SKM-1 (cell line): ENCODE results near the gene CBARP.
A peak's percentile ranks its signal among the peaks of the same experiment; 100 is the strongest.
"Not testable (repeated sequence)": the region's sequence is repeated elsewhere in the genome, so short reads cannot be mapped to it uniquely, and the experiment has no call there.

Experiments used
- DNase-seq: peaks from one replicate; lab custom pipeline; 2025; ENCODE audit not compliant: unreplicated experiment; lab: John Stamatoyannopoulos, UW

The CBARP gene

DNA sequence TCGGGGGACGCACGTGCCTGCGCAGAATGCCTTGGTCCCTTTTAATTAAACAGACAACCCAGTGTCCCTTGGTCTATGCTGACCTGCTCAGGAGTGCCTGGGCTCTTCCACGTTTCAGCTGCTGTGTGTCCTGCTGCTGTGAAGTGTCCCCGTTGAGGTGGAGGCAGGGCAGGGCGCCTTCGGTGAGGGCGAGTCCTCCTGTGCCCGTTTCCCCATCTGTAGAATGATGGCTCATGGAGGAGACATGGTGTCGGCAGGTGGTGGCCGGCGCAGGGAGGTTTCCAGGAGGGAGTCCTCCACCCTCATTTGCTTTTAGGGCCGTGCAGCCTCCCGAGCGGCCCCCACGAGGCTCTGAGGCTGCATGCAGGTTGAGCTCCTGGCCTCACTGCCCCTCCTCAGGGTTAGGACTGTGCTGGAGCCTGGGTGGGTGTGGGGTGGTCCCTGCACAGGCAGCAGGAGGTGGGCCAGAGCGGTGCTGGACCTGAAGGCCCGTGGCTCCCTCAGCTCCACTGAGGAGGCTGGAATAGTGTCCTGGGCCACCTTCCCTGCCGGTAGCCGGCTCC lies 23.4 kb downstream of the CBARP start:
- DNase-seq = no peak

DNA sequence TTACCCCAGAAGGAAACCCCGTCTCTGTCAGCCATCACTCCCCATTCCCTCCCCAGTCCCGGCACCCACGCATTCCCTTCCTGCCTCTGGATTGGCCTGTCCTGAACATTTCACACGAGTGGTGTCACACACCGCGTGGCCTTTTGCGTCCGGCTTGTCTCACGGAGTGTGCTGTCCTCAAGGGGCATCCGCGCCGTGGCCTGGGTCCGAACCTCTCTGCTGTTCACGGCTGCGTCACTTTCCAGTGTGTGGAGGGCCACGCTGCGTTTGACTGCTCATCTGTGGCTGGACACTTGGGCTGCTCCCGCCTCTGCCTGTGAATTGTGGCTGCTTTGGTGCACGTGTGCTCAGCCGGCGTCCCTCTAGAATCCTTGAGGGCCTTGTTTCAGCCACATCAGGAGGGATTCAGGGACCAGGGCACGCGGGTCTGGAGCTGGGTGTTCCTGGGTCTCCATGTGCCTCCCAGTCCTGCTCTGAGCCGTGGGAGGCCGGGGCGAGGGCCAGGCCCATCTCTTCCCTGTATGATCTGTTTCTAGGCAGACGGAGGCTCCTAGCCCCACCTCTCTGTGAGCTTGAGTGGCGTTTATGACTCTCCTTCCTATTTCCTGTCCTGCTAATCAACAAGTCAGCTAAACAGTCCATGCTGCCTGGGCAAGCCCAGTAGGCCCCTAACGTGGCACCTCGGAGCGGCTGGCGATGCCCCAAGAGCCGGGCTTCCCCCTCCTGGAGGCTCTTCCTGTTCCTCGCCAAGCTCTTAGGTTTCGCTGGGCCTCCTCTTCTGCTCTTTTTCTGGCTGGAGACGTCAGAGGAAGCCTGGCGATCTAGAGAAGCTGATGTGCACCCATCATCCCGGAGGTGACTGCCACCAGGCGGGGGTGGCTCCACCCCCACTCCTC lies 24.2 kb downstream of the CBARP start:
- no peak for DNase-seq

DNA sequence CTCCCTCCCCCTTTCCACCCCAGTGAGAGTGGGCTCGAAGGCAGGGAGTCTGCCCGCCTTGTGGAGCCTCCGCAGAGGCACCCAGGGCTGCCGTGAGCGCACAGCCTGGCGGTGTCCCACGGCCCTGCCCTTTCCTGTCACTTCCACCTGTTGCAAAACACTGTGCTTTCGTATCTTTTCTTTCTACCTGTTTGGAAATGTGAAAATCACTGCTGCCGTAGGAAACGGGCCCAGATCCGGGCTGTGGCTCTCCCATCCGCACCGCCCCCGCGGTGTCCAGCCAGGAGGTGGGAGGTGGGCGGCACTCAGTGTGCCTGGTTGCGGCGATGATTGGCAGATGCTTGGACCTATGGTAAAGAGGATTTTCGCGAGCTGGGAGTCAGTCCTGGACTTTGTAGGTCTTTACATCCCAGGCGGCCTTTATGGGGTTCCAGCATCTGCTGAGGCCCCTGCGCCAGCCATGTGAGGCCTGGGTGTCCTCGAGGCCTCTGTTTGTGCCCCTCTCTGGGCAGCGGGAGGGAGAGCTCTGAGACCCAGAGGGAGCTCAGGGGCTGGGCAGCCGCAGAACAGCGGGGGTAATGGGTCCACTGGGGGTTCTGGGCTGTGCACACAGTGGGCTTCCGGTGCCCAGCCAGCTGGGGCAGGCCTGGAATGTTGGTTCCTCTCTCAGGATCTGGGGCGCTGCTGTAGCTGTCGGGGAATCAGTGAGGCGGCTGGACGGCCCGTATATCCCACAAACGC lies 26.1 kb downstream of the CBARP start:
- DNase-seq = no peak

DNA sequence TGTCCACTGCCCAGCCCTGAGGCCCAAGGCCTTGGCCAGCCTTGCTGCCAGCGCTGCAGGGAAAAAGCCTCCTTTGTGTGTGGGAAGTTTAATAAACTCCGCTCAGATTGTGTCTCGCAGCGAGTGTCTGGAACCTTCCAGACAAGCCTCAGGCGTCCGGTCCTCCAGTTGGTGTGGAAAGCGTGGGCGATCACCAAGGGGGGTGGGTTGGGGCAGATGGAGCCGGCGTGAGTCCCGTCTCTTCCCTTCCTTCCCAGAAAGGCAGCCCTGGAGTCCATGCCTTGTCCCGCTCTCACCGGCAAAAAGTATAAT lies 27.6 kb downstream of the CBARP start:
- no peak for DNase-seq

DNA sequence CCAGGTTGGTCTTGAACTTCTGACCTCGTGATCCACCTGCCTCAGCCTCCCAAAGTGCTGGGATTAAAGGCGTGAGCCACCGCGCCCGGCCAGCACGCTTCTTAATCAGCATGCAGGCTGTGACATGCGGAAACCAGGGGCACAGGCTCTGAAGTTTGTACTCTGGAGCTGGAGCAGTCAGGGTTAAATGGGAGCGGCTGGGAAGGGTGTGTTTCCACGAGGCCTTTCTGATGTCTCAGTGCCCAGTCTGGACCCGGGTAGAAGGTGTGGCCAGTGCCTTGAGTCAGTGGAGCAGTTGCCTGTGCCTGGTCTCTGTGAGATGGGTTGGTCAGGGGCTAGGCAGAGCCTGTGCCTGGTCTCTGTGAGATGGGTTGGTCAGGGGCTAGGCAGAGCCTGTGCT lies 29.0 kb downstream of the CBARP start:
- DNase-seq = not testable (repeated sequence)

DNA sequence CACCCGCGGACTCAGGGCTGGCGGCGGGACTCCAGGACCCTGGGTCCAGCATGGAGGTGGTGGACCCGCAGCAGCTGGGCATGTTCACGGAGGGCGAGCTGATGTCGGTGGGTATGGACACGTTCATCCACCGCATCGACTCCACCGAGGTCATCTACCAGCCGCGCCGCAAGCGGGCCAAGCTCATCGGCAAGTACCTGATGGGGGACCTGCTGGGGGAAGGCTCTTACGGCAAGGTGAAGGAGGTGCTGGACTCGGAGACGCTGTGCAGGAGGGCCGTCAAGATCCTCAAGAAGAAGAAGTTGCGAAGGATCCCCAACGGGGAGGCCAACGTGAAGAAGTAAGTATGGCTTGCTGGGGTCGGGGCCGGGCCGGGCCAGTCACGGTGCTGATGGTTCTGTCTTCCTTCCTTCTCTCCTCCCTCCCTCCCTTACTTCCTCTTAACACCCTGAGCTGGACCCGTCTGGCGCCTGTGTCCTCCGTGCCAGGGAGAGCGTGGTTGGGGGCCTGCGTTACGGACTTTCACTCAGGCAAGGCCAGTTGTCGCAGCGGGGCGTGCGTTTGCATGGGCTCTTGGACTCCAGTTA lies 30.8 kb downstream of the CBARP start:
- DNase-seq = no peak

DNA sequence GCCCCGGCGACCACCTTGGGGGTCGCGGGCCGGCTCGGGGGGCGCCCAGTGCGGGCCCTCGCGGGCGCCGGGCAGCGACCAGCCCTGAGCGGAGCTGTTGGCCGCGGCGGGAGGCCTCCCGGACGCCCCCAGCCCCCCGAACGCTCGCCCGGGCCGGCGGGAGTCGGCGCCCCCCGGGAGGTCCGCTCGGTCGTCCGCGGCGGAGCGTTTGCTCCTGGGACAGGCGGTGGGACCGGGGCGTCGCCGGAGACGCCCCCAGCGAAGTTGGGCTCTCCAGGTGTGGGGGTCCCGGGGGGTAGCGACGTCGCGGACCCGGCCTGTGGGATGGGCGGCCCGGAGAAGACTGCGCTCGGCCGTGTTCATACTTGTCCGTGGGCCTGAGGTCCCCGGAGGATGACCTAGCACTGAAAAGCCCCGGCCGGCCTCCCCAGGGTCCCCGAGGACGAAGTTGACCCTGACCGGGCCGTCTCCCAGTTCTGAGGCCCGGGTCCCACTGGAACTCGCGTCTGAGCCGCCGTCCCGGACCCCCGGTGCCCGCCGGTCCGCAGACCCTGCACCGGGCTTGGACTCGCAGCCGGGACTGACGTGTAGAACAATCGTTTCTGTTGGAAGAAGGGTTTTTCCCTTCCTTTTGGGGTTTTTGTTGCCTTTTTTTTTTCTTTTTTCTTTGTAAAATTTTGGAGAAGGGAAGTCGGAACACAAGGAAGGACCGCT lies 31.5 kb downstream of the CBARP start:
- no peak for DNase-seq

DNA sequence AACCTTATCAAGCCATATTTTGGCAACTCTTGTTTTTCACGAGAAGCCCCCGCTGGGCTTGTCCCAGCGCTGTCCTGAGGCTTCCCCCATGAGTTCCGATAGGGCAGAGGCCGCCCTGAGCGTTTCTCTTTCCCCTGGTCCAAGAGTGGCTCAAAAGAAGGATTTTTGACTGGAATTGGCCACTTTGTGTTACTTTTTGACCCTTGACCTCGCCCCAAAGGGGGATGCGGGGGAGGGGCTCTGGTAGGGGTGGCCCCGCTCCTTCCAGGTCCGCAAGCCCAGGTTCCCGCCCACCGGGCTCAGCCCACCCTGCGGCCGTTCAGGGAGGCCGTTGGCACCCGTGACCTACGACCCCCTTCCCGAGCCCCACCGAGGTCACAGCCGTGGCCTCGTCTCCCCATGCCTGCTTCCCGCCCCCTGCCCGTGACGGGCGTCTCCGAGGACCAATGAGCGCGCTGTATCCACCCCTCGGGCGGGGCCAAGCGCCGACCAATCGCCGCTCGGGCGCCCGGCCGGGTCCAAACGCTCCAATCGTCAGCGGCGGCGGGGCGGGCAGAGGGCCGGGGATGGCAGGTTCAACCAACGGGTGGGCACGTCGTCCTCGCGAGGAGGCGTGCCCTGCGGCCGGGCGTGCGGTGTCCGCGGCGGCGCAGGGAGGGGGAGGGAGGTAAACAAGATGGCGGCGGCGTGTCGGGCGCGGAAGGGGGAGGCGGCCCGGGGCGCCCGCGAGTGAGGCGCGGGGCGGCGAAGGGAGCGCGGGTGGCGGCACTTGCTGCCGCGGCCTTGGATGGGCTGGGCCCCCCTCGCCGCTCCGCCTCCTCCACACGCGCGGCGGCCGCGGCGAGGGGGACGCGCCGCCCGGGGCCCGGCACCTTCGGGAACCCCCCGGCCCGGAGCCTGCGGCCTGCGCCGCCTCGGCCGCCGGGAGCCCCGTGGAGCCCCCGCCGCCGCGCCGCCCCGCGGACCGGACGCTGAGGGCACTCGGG lies 32.4 kb downstream of the CBARP start, which contains the start of gene STK11:
TSS of gene STK11 (plus strand) at position 665 of the 986 bp plus-strand sequence. CDS start 1,136 bp downstream, outside the sequence.
- peak; percentile 88 for DNase-seq

DNA sequence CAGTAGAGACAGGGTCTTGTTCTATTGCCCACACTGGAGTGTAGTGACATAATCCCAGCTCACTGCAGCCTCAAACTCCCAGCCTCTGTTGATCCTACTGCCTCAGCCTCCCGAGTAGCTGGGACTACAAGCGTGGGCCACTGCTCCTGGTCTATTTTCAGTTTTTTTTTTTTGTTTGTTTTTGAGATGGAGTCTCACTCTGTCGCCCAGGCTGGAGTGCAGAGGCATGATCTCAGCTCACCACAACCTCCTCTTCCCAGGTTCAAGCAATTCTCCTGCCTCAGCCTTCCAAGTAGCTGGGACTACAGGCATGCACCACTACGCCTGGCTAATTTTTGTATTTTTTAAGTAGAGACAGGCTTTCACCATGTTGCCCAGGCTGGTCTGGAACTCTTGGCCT lies 37.2 kb downstream of the CBARP start:
- not testable (repeated sequence) for DNase-seq

DNA sequence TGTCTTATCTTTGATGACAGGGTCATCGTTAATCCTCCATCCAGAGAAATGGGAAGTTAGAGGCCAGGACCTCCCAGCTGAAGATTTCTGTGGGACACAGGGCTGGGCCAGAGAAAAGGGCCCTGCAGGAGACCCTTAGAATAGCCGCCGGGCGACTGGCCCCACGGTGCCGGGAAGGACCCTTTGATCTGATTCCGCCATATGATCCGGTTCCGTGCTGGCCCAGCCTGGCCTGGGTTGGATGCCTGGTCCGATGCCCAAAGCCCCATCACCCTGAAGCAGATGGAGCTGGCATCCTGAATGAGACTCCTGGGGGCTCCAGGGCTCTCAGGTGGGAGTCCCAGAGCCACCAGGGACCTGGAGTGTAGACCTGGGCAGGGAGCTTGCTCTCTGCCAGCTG lies 38.3 kb downstream of the CBARP start:
- DNase-seq = no peak

DNA sequence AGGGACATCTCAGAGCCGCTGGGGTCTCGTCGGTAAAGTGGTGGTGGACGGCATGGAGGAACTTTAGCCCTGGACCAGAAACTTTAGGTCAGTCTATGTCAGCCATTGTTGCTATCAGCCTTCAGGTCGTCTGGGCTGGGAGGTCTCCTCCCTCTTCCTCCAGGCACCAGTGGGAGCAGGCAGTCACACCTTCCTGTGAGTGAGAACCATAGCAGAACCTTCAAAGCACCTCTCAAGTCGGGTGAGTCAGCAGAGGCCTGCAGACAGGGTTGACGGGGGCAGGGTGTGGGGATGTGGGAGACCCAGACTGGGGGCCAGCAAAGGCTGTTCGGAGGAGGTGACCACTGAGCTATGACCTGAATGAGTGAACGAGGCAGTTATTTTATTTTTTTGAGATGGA lies 48.4 kb downstream of the CBARP start:
- DNase-seq = no peak

DNA sequence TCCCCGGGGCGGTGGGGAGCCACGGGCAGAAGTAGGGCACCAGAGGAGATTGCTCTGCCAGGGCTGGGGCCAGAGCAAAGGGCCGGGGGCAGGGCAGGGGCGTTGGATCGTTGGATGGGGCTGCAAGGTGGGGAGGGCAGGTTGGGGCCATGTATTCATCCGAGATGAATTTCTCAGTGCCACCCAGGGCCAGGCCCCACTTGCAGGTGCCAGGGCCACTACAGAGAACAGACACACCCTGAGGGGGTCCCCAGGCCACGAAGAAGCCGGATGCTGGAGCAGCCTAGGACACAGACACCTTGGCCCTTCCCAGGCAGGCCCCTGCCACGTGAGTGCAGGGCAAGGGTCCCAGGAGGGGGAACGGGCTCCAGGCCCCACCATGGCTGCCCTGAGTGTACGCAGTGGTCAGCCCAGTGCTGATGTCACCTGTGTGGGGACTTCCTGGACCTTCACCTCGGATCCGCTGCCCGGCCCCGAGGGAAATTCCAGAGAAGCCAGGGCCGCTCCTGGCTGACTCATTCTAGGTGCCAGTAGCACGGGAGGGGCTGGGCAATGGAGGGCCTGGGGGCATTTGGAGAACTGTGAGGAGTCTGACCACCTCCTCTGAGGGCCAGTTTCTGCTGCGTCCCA lies 54.1 kb downstream of the CBARP start:
- no peak for DNase-seq

DNA sequence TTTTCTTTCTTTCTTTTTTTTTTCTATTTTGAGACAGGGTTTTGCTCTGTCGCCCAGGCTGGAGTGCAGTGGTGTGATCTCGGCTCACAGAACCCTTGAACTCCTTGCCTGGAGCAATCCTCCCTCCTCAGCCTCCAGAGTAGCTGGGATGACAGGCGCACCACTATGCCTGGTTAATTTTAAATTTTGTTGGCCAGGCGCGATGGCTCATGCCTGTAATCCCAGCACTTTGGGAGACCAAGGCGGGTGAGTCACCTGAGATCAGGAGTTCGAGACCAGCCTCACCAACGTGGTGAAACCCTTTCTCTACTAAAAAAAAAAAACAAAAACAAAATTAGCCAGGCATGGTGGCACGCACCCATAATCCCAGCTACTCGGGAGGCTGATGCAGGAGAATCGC lies 55.1 kb downstream of the CBARP start:
- no peak for DNase-seq

DNA sequence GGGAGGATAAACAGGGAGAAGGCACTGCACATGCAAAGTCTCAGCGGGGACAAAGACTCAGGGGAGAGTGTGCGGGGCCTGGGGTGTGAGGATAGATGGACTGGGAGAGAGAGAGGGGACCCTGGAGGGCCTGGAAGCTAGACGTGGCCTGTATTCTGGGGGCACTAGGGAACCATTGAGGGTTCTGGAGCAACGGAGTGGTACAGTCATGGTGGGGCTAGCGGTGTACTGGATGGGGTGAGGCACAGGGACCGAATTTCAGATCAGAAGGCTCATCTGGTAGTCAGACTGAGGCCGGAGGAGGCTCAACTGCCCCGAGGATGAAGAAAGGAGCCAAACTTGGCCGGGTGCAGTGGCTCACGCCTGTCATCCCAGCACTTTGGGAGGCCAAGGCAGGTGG lies 55.7 kb downstream of the CBARP start:
- DNase-seq = no peak

DNA sequence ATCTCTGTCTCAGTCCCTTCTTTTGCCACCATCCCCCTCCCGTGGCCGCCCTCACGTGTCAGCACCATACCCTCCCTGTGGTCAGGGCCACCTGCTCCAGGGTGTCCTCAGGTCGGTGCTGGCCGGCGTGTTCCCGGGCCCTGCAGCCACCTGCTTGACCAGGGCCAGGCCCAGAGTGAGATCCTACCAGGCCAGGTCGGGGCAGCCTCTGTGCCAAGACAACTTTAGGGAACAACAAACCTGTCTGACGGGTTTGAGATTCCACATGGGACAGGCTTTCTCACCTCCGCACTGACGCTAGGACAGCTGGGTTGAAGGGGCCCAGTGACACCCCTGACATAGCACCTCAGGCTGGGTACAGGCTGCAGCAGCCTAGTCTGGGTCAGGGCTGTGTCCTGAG lies 56.2 kb downstream of the CBARP start:
- no peak for DNase-seq
